NCI-H526 treated with DMSO at 0.1 percent for 48 hours (cell line): ENCODE measurements around the gene SLC26A11.
"Not testable (repeated sequence)": the region's sequence is repeated elsewhere in the genome, so short reads cannot be mapped to it uniquely, and the experiment has no call there.

ENCODE experiments used
- DNase-seq: peaks from one replicate; lab custom pipeline; 2025; lab: John Stamatoyannopoulos, UW

Gene SLC26A11

DNA sequence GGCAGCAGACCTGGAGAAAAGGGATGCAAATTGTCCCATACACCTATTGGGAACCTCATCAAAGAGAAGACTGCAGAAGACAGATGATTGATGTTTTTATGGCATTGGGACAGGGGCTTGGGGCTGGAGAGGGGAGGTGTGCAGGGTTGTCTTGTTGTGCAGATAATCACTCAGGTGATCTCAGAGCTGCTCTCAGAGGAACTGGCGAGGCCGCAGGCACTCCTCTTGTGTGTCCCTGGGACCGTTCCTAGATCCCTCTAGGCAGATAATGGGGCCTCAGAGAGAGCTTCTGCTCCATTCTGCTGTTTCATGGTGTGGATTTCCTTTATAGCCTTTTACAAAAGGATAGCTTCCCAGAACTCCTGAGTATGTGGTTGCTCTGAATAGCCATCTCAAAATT is 42.1 kb downstream of the SLC26A11 start:
- DNase-seq: no peak

GRCh38 chr17:80262775-80263244 is 42.6 kb downstream of the SLC26A11 start:
- DNase-seq: no peak

GRCh38 chr17:80263253-80264204 is 43.3 kb downstream of the SLC26A11 start:
- DNase-seq: peak; percentile 23

DNA sequence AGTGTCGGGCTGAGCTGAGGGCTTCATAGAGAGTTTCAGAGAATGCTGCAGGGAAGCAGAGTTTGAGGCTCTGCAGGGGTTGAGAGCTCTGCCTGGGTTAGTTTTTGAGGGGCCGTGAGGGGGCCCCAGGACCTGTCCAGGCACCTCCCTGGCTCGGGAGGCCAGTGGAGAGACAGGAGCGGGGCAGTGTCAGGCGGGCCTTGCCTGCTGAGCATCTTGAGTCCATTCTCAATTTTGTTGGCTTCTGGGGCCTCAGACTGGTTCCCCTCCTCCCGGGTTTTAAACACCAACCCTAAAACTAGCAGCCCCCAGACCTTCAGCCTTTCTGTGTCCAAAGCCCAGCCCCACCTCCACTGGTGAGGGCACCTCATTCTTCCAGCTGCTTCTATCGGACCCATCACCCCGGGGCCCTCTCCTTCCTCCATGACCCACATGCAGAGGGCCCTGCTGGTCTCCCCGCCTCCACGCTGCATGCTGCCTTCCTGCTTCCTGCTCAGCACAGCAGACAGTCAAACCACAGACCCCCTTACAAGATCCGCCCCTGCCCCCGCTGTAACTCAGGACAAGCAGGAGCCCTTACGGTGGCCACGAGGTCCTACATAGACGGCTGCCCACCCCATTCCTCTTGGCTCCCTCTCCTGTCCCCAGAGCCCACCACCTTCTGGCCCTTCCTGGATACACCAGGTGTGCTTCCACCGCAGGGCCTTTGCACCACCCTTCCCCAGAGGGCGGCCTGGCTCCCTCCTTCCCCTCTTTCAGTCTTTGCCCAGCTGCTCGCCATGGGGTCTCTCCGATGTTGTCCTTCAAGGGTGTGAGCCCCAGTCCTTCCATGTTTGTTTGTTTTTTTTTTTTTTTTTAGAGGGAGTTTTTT is 44.2 kb downstream of the SLC26A11 start:
- DNase-seq: no peak

DNA sequence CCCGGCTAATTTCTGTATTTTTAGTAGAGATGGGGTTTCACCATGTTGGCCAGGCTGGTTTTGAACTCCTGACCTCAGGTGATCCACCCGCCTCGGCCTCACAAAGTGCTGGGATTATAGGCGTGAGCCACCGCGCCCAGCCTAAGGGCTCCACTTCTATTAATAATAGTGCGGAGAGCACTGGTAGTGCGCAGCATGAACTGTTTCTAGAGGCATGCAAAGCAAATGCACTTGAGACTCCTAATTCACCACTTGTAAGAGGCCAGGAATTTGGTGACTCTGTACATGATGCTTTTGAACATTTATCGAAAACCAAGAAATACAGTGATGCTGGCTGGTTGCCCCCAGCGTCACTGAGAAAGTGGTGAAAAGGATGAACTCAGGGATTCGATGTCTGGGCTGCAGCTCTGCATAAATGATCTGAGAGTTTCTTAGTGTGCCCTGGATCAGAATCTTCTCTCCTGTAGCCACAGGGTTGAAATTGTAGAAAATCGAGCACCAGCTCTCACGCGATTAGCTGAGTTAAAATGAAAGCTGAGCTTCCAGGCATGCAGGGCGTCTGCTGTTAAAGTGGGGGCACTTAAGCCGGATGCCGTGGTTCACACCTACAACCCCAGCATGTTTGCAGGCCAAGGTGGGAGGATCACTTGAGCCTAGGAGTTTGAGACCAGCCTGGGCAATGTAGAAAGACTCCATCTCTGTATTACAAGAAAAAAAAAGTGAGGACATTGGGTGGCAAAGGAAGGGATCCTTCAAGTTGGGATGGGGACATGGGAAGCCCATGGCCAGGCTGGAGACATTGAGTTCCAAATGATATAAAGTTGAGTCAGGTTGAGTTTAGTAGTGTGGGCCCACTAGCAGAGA is 45.2 kb downstream of the SLC26A11 start:
- DNase-seq: no peak

- DNase-seq: no peak
These were observed 47.2 kb downstream of the SLC26A11 start for GRCh38 chr17:80267391-80267790.

DNA sequence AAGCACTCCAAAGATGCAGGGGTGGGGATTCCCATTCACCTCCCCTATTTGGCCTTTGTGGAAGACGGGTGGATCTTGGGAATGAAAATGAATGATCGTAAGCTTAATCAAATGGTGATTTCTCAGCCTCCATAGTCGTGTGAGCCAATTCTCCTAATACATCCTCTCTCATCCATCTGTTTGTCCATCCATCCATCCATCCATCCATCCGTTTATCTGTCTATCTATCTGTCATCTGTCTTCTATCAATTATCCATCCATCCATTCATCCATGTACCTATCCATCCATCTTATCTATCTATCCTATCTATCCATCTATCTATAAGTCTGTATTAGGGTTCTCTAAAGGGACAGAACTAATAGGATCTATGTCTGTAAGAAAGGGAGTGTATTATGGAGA is 48.2 kb downstream of the SLC26A11 start:
- no peak for DNase-seq

DNA sequence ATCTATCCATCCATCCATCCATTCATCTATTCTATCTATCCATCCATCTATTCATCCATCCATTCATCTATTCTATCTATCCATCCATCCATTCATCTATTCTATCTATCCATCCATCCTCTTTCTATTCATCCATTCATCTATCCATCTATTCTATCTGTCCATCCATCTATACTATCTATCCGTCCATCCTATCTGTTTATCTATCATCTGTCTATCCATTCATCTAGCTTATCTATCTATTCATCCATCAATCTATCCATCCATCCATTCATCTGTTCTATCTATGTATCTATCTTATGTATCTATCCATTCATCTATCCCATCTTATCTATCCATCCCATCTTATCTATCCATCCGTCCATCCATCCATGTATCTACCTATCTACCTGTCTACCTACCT is 49.2 kb downstream of the SLC26A11 start:
- no peak for DNase-seq

DNA sequence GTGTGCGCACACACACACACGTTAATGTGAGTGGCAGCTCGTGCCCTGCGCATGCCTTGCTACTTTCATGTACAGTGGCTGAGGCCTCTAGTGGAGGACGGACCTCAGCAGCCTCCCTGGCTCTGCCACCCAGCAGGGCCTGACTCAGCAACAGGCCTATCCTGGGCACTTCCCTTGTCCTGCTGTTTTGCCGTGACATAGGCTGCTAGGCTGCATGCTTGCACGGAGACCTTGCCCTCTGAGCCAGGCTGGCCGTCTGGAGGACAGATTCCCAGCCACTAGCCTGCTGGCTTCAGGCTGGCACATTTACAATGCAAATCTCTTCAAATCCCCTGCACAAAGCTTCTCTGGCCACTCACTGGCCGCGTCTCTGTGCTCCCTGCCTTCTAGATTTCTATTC is 49.9 kb downstream of the SLC26A11 start:
- peak; percentile 55 for DNase-seq

DNA sequence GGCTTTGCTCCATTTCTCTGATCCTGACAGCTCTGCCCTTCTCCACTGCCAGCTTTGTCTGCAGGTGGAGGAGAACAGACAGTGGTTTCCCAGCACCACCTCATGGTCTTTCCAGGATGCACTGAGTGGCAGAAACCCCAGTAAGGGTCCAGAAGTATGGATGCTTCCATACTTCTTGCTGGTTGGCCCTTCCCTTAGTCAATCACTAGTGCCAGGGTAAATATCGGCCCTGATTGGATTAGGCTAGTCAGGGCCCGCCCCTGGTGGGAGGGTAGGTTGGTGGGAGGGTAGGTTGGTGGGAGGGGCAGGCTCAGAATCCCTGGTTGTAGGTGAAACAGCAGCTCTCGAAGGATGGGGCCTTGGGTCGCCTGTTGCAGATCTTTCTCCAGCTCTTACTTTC is 50.6 kb downstream of the SLC26A11 start:
- DNase-seq: peak; percentile 13

DNA sequence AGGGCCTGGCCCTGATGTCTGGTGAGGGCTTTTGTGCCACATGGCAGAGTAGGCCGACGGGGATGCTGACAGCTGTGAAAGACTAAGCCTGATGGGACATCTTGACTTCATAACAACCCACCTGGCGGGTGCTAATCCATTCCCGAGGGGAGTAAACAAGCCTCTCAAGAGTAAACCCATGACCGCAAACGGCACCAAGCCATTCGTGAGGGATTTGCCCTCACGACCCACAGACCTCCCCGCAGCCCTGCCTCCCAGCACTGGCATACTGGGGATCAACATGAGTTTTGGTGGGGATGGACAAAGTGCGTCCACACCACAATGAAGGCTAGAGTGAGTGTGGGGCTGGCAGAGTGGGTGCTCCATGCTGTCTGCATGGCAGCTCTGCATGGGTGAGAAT is 52.1 kb downstream of the SLC26A11 start:
- DNase-seq: no peak

- DNase-seq: no peak
These were observed 54.1 kb downstream of the SLC26A11 start for GRCh38 chr17:80274331-80274730.

GRCh38 chr17:80274871-80275449 is 54.7 kb downstream of the SLC26A11 start:
- no peak for DNase-seq

- not testable (repeated sequence) for DNase-seq
These were observed 55.6 kb downstream of the SLC26A11 start for GRCh38 chr17:80275857-80276256.

DNA sequence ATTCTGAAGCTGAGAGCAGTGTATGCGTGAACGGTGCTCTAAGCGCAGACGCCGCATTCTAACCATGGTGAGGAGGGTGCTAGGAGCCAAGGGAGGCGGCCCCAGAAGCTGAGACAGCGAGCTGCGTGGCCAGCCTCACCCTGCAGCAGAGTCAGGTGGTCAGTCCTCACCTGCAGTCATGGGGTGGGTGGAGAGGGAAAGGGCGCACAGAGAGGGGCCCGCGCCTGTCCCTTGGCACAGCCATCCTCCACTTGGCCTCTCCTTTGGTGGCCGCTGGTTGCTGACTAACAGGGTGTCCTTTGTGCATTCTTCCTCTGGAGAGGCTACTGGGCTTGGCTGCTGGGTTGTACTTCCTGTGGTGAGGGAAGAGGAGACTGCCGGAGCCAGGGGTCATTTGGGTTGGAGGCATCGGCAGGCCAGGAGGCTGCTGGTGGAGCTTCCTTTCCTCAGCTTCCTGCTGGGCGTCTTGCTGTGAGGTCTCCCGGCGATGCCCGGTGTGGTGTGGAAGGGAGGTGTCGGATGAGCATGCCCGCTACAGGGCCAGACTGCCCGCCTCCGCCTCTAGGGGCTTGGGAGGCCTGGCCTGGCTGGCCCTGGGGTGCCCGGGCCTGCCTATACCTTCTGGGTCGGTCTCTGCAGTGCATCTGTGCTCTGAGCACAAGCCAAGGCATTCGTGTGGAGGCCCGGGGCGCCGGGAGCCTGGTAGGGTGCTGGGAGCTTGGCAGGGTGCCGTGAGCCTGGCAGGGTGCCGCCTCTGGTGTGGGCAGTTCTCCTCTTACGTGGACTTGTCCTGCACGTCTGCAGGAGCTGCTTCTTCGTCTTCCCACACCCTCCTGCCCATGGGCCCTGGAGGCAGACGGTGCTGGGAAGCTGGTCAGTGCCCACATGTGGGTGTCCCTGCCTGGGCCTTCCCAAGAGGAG is 57.8 kb downstream of the SLC26A11 start:
- no peak for DNase-seq

DNA sequence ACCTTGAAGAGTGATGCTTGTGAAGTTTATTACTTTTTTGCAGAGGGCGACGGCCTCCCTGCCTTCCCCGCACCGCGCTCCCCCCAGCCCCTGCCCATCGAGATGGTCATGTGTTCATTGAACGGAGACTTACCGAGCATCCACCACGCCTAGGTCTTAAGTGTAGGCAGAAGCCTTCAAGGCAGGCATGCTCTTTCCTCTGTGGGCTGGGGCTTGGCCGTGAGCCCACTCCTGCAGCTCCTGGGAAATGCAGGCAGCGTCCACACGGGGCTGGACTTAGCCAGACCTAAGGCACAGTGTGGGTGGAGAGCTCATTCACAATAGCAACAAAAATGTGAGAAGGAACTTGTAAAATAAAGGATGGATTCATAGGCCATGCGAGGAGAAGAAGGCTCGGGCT is 59.7 kb downstream of the SLC26A11 start:
- no peak for DNase-seq

DNA sequence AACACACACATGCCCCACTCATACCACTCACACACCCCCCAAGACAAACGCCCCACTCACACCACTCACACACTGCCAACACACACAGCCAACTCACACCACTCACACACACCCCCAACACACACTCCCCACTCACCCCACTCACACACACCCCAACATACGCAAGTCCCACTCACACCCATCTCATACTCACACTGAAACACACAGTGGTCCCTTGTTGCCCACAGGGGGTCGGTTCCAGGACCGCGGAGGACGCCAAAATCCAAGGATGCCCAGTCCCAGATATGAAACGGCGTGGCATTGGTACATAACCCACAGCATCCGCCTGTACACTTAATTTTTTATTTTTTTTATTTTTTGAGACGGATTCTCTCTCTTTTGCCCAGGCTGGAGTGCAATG is 61.3 kb downstream of the SLC26A11 start:
- DNase-seq: no peak

- DNase-seq: no peak
These were observed 63.1 kb downstream of the SLC26A11 start for GRCh38 chr17:80283116-80283852.

- DNase-seq: no peak
These were observed 64.4 kb downstream of the SLC26A11 start for GRCh38 chr17:80284631-80285030.
